ENCODE data around the gene PLA2G5. TPM values are rescaled to one million over a fixed set of nuclear protein-coding genes. Genes with fewer than 3 reads are reported as not detected.
A peak's percentile ranks its signal among the peaks of the same experiment; 100 is the strongest.

Gene PLA2G5
- total RNA-seq, 2 experiments from 2014 or later, result not detected

GRCh38 chr1:20076710-20077461 lies 6.9 kb downstream of the PLA2G5 start:
- DNase-seq, result no peak
- Mint-ChIP-seq H3K4me3 (no peak overlapping the region), H3K4me1 (peaks cover 15% of the 10 kb centered on the region), H3K36me3 (no peaks in the 10 kb centered on the region), H3K27me3 (peaks cover 33% of the 10 kb centered on the region), H3K9me3 (no peaks in the 10 kb centered on the region), H3K27ac (no peak overlapping the region)

GRCh38 chr1:20078171-20078651 lies 8.2 kb downstream of the PLA2G5 start:
- H3K27ac Mint-ChIP-seq, result peak overlapping the region; percentile 6
- no peaks in the 10 kb centered on the region for H3K36me3 Mint-ChIP-seq
- H3K9me3 Mint-ChIP-seq, result no peaks in the 10 kb centered on the region
- H3K4me3 Mint-ChIP-seq, result no peak overlapping the region
- H3K4me1 Mint-ChIP-seq, result peaks cover 15% of the 10 kb centered on the region
- peaks cover 39% of the 10 kb centered on the region for H3K27me3 Mint-ChIP-seq
- no peak for DNase-seq

GRCh38 chr1:20078711-20079110 lies 8.7 kb downstream of the PLA2G5 start:
- Mint-ChIP-seq H3K4me1 (peaks cover 15% of the 10 kb centered on the region), H3K27ac (peak overlapping the region; percentile 6), H3K27me3 (peaks cover 39% of the 10 kb centered on the region), H3K36me3 (no peaks in the 10 kb centered on the region), H3K4me3 (no peak overlapping the region), H3K9me3 (no peaks in the 10 kb centered on the region)
- DNase-seq, result no peak

- H3K4me1 Mint-ChIP-seq, result peaks cover 15% of the 10 kb centered on the region
Observed at GRCh38 chr1:20079661-20080305, 9.8 kb downstream of the PLA2G5 start.

GRCh38 chr1:20080441-20081352 lies 10.7 kb downstream of the PLA2G5 start:
- H3K4me3 Mint-ChIP-seq, result no peak overlapping the region
- no peaks in the 10 kb centered on the region for H3K9me3 Mint-ChIP-seq
- no peak for DNase-seq
- no peaks in the 10 kb centered on the region for H3K36me3 Mint-ChIP-seq
- peaks cover 39% of the 10 kb centered on the region for H3K27me3 Mint-ChIP-seq
- H3K4me1 Mint-ChIP-seq, result peaks cover 15% of the 10 kb centered on the region
- H3K27ac Mint-ChIP-seq, result no peak overlapping the region

More at GRCh38 chr1:20079661-20080305, 9.8 kb downstream of the PLA2G5 start:
- H3K36me3 Mint-ChIP-seq, result no peaks in the 10 kb centered on the region
- H3K4me3 Mint-ChIP-seq, result no peak overlapping the region
- no peak for DNase-seq
- no peaks in the 10 kb centered on the region for H3K9me3 Mint-ChIP-seq
- H3K27ac Mint-ChIP-seq, result no peak overlapping the region
- H3K27me3 Mint-ChIP-seq, result peaks cover 39% of the 10 kb centered on the region

GRCh38 chr1:20081353-20081810 lies 11.4 kb downstream of the PLA2G5 start:
- Mint-ChIP-seq H3K27me3 (peaks cover 39% of the 10 kb centered on the region), H3K4me3 (no peak overlapping the region), H3K27ac (no peak overlapping the region)

GRCh38 chr1:20082772-20083171 lies 12.8 kb downstream of the PLA2G5 start:
- H3K9me3 Mint-ChIP-seq, result no peaks in the 10 kb centered on the region
- no peaks in the 10 kb centered on the region for H3K36me3 Mint-ChIP-seq
- no peak for DNase-seq
- no peak overlapping the region for H3K4me3 Mint-ChIP-seq
- H3K27me3 Mint-ChIP-seq, result peaks cover 36% of the 10 kb centered on the region
- no peak overlapping the region for H3K27ac Mint-ChIP-seq
- peaks cover 15% of the 10 kb centered on the region for H3K4me1 Mint-ChIP-seq

More at GRCh38 chr1:20081353-20081810, 11.4 kb downstream of the PLA2G5 start:
- H3K9me3 Mint-ChIP-seq, result no peaks in the 10 kb centered on the region
- no peaks in the 10 kb centered on the region for H3K36me3 Mint-ChIP-seq
- no peak for DNase-seq
- peaks cover 15% of the 10 kb centered on the region for H3K4me1 Mint-ChIP-seq

- no peak overlapping the region for H3K27ac Mint-ChIP-seq
- no peaks in the 10 kb centered on the region for H3K9me3 Mint-ChIP-seq
- H3K36me3 Mint-ChIP-seq, result no peaks in the 10 kb centered on the region
- peaks cover 13% of the 10 kb centered on the region for H3K4me1 Mint-ChIP-seq
- peaks cover 30% of the 10 kb centered on the region for H3K27me3 Mint-ChIP-seq
- DNase-seq, result no peak
- H3K4me3 Mint-ChIP-seq, result no peak overlapping the region
Observed at GRCh38 chr1:20083178-20083944, 13.4 kb downstream of the PLA2G5 start.

GRCh38 chr1:20086800-20087199 lies 16.8 kb downstream of the PLA2G5 start:
- no peaks in the 10 kb centered on the region for H3K9me3 Mint-ChIP-seq
- H3K27me3 Mint-ChIP-seq, result peaks cover 5% of the 10 kb centered on the region
- no peak overlapping the region for H3K27ac Mint-ChIP-seq
- DNase-seq, result no peak
- no peaks in the 10 kb centered on the region for H3K36me3 Mint-ChIP-seq
- no peaks in the 10 kb centered on the region for H3K4me1 Mint-ChIP-seq
- H3K4me3 Mint-ChIP-seq, result no peak overlapping the region

GRCh38 chr1:20087668-20088067 lies 17.7 kb downstream of the PLA2G5 start:
- Mint-ChIP-seq H3K36me3 (no peaks in the 10 kb centered on the region), H3K4me3 (no peak overlapping the region), H3K9me3 (no peaks in the 10 kb centered on the region), H3K27me3 (no peaks in the 10 kb centered on the region), H3K27ac (no peak overlapping the region), H3K4me1 (no peaks in the 10 kb centered on the region)
- DNase-seq, result no peak

- no peaks in the 10 kb centered on the region for H3K4me1 Mint-ChIP-seq
Observed at GRCh38 chr1:20089328-20090077, 19.5 kb downstream of the PLA2G5 start.

GRCh38 chr1:20090119-20090518 lies 20.1 kb downstream of the PLA2G5 start:
- Mint-ChIP-seq H3K27ac (no peak overlapping the region), H3K36me3 (no peaks in the 10 kb centered on the region), H3K27me3 (peaks cover 3% of the 10 kb centered on the region), H3K4me1 (no peaks in the 10 kb centered on the region), H3K9me3 (no peaks in the 10 kb centered on the region), H3K4me3 (no peak overlapping the region)
- no peak for DNase-seq

More at GRCh38 chr1:20089328-20090077, 19.5 kb downstream of the PLA2G5 start:
- no peak overlapping the region for H3K4me3 Mint-ChIP-seq
- H3K9me3 Mint-ChIP-seq, result no peaks in the 10 kb centered on the region
- no peaks in the 10 kb centered on the region for H3K36me3 Mint-ChIP-seq
- peaks cover 3% of the 10 kb centered on the region for H3K27me3 Mint-ChIP-seq
- no peak overlapping the region for H3K27ac Mint-ChIP-seq
- DNase-seq, result no peak

- no peak overlapping the region for H3K27ac Mint-ChIP-seq
- no peaks in the 10 kb centered on the region for H3K9me3 Mint-ChIP-seq
- no peaks in the 10 kb centered on the region for H3K36me3 Mint-ChIP-seq
- no peak overlapping the region for H3K4me3 Mint-ChIP-seq
- DNase-seq, result no peak
- no peaks in the 10 kb centered on the region for H3K4me1 Mint-ChIP-seq
- H3K27me3 Mint-ChIP-seq, result peaks cover 3% of the 10 kb centered on the region
Observed at GRCh38 chr1:20090641-20091040, 20.6 kb downstream of the PLA2G5 start.

GRCh38 chr1:20093303-20093702 lies 23.3 kb downstream of the PLA2G5 start:
- DNase-seq, result no peak
- no peaks in the 10 kb centered on the region for H3K9me3 Mint-ChIP-seq
- no peak overlapping the region for H3K4me3 Mint-ChIP-seq
- no peaks in the 10 kb centered on the region for H3K4me1 Mint-ChIP-seq
- no peak overlapping the region for H3K27ac Mint-ChIP-seq
- no peaks in the 10 kb centered on the region for H3K36me3 Mint-ChIP-seq
- peaks cover 3% of the 10 kb centered on the region for H3K27me3 Mint-ChIP-seq

Data from activated naive CD8-positive, alpha-beta T cell treated with anti-CD3 and anti-CD28 coated beads for 36 hours (primary cell).